Heart left ventricle (tissue), 16 donors: ENCODE data around the gene SNX4. TPM values are rescaled to one million over a fixed set of nuclear protein-coding genes. Genes with fewer than 3 reads are reported as not detected.

Source experiments
- ATAC-seq, 4 donors: fragments of 200-7000 bp; cut with Tn5 transposase; one replicate each; pipeline ENCODE4 v1.9.1; 2020 to 2022; ENCODE audit warnings: moderate library complexity in 4 of 4, mild to moderate bottlenecking in 3 of 4, moderate number of reproducible peaks in 1 of 4
- DNase-seq, 5 donors: peaks; one replicate each; pipeline ENCODE4 v3.0.0-alpha.2; 2020
- H3K27ac ChIP-seq, 12 donors: fragments of 200-600 bp; sonication (generic) in 4 of 12; one replicate each; pipeline versions ENCODE4 v1.5.0 to v1.8.0; 2016 to 2022; ENCODE audit warnings: mild to moderate bottlenecking in 2 of 12
- H3K27me3 ChIP-seq, 9 donors: fragments of 200-600 bp; sonication (generic) in 2 of 9; one replicate each; pipeline versions ENCODE4 v1.5.1 to v1.8.0; 2016 to 2022; ENCODE audit warnings: mild to moderate bottlenecking in 3 of 9
- H3K36me3 ChIP-seq, 9 donors: fragments of 200-600 bp; sonication (generic) in 2 of 9; one replicate each; pipeline versions ENCODE4 v1.5.0 to v1.8.0; 2018 to 2022; ENCODE audit warnings: mild to moderate bottlenecking in 2 of 9
- H3K4me1 ChIP-seq, 12 donors: fragments of 200-600 bp; sonication (generic) in 4 of 12; one replicate each; pipeline versions ENCODE4 v1.5.0 to v1.8.0; 2016 to 2022; ENCODE audit warnings: mild to moderate bottlenecking in 3 of 12
- H3K4me3 ChIP-seq, 12 donors: fragments of 200-600 bp; sonication (generic) in 4 of 12; one replicate each; pipeline versions ENCODE4 v1.5.0 to v1.8.0; 2017 to 2022; ENCODE audit warnings: mild to moderate bottlenecking in 9 of 12, moderate library complexity in 4 of 12
- H3K9me3 ChIP-seq, 12 donors: fragments of 200-600 bp; sonication (generic) in 4 of 12; one replicate each; pipeline versions ENCODE4 v1.5.0 to v1.8.0; 2016 to 2022; ENCODE audit warnings: mild to moderate bottlenecking in 1 of 12
- CTCF ChIP-seq, 12 donors: fragments of 200-600 bp; sonication (generic) in 4 of 12; IDR thresholded peaks; one replicate each; pipeline versions ENCODE4 v1.5.0 to v1.8.0; 2018 to 2022; ENCODE audit warnings: antibody characterized with exemption in 12 of 12, mild to moderate bottlenecking in 5 of 12
- POLR2A ChIP-seq, 2 donors: fragments of 450-650 bp; IDR thresholded peaks; one replicate each; pipeline ENCODE4 v1.6.1; 2017; ENCODE audit warnings: antibody characterized with exemption in 2 of 2, mild to moderate bottlenecking in 2 of 2, moderate library complexity in 2 of 2
- WGBS, 4 donors: extraction: QIAGEN DNeasy Blood & Tissue Kit in 2 of 4; methylation state at CpG; one replicate each; pipeline versions ENCODE4 v1.1.5 to v1.1.7; 2013 to 2018; 5-methylcytosine and 5-hydroxymethylcytosine counted together
- intact Hi-C, 10 donors: fragments of 100-400 bp; cut with DNase I; formaldehyde crosslinking; loops; one replicate each; pipeline versions ENCODE4 v1.11.1 to v1.14.2; 2022
- polyA plus RNA-seq, 2 donors: library from polyadenylated mRNA; stranded (reverse); fragments of 200-250 nt; gene quantifications; one replicate each; pipeline ENCODE4 v1.2.3, GENCODE V29; 2013
- total RNA-seq, 9 donors: library from RNA; depleted of rRNA in 2 of 9; stranded (reverse); fragments of >200 nt in 2 of 9; fragmentation: NEBNext Ultra II Directional in 3 of 9; extraction: Animal tissue kit (Norgen Biotek cat#: 25700) in 3 of 9; gene quantifications; one replicate each; pipeline versions ENCODE4 v1.1.0 to v1.2.4, GENCODE V29; 2016 to 2023
- donor health status: ischemic (EF 13 %, LVEDD 7.1; RV severe dilation, severe dysfunction).
- donor health status: healthy with polysubstance abuse.
- donor health status: DM: no; HTN: yes; CAD: no.
- donor health status: DM: no; HTN: no; CAD: no.
- donor health status: ischemic (EF 25% LVEDD 6.9; RV normal size, moderate dysfunction).
- donor health status: ischemic (EF 25% LVEDD 5.7; RV mildly dilated, moderate dysfunction).
- donor health status: healthy.
- donor health status: DM: yes; HTN: yes; CAD: no.
- donor health status: ischemic (EF 35%, LVEDD 5.7; RV mildly dilated, moderate dysfunction).
- donor health status: nonischemic (EF 11% LVEDD 7.7; RV severe dilation, severe dysfunction).
- donor health status: DM: yes; HTN: yes; CAD: no.
- donor health status: PGD.
- donor health status: ischemic (EF 29% LVEDD 5.4; RV normal size, mild dysfunction).
- donor health status: nonischemic (EF 23%, LVEDD 6.1; RV moderate dilation, normal function).

The SNX4 gene
- total and polyA plus RNA-seq, 11 donors, result 9.8 to 33.8 (median 23.1) TPM

GRCh38 chr3:125433091-125433534, 86.9 kb downstream of the SNX4 start:
- DNase-seq (no peak), ATAC-seq (no peak)
- no peaks in the 10 kb centered on the region for H3K4me1 ChIP-seq
- no peaks in the 10 kb centered on the region for H3K27me3 ChIP-seq
- no peaks in the 10 kb centered on the region for H3K9me3 ChIP-seq
- no peak overlapping the region for H3K27ac ChIP-seq
- intact Hi-C loops, result loop anchor here in 4 of 10 donors (5.0 to 10.0 kb wide), 5 partner anchors 238 to 508 kb away; no protein-coding TSS in a partner anchor
- WGBS, 4 donors, result 78 to 82% (median 80%) methylated on average over 6 of the region's 6 CpGs
- no peaks in the 10 kb centered on the region for H3K36me3 ChIP-seq
- TF ChIP-seq CTCF (IDR thresholded peaks at IDR 0.05), result no peak
- TF ChIP-seq POLR2A (IDR thresholded peaks at IDR 0.05), result no peak
- no peak overlapping the region for H3K4me3 ChIP-seq

GRCh38 chr3:125431912-125432790, 87.9 kb downstream of the SNX4 start:
- 87 to 96% (median 94%) methylated on average over 5 of the region's 5 CpGs for WGBS, 4 donors
- H3K27me3 ChIP-seq, result no peaks in the 10 kb centered on the region
- H3K36me3 ChIP-seq, result no peaks in the 10 kb centered on the region
- TF ChIP-seq CTCF (IDR thresholded peaks at IDR 0.05) (no peak), POLR2A (IDR thresholded peaks at IDR 0.05) (no peak)
- intact Hi-C loops, result loop anchor here in 4 of 10 donors (5.0 to 10.0 kb wide), 5 partner anchors 237 to 507 kb away; no protein-coding TSS in a partner anchor
- no peak for ATAC-seq
- no peak overlapping the region for H3K4me3 ChIP-seq
- DNase-seq, result no peak
- H3K9me3 ChIP-seq, result no peaks in the 10 kb centered on the region
- no peaks in the 10 kb centered on the region for H3K4me1 ChIP-seq
- no peak overlapping the region for H3K27ac ChIP-seq

GRCh38 chr3:125431391-125431790, 88.6 kb downstream of the SNX4 start:
- H3K9me3 ChIP-seq, result no peaks in the 10 kb centered on the region
- ATAC-seq (no peak), DNase-seq (no peak)
- no peaks in the 10 kb centered on the region for H3K4me1 ChIP-seq
- 92 to 98% (median 97%) methylated on average over 2 of the region's 2 CpGs for WGBS, 4 donors
- H3K27me3 ChIP-seq, result no peaks in the 10 kb centered on the region
- no peak for TF ChIP-seq POLR2A (IDR thresholded peaks at IDR 0.05)
- no peak for TF ChIP-seq CTCF (IDR thresholded peaks at IDR 0.05)
- no peak overlapping the region for H3K4me3 ChIP-seq
- no peaks in the 10 kb centered on the region for H3K36me3 ChIP-seq
- intact Hi-C loops, result loop anchor here in 4 of 10 donors (5.0 to 10.0 kb wide), 5 partner anchors 237 to 507 kb away; no protein-coding TSS in a partner anchor
- H3K27ac ChIP-seq, result no peak overlapping the region

- ATAC-seq (no peak), DNase-seq (no peak)
- Histone ChIP-seq H3K9me3 (no peaks in the 10 kb centered on the region), H3K36me3 (no peaks in the 10 kb centered on the region), H3K4me1 (no peaks in the 10 kb centered on the region), H3K4me3 (no peak overlapping the region), H3K27ac (no peak overlapping the region), H3K27me3 (no peaks in the 10 kb centered on the region)
- intact Hi-C loops, result no loop called here
- TF ChIP-seq CTCF (IDR thresholded peaks at IDR 0.05) (no peak), POLR2A (IDR thresholded peaks at IDR 0.05) (no peak)
- WGBS, 4 donors, result 80 to 86% (median 83%) methylated on average over 7 of the region's 7 CpGs
These were observed 91.7 kb downstream of the SNX4 start for GRCh38 chr3:125428216-125428830.
